PC-3 (cell line): Measurements from ENCODE around the gene SLC6A3.

Experiments
- CTCF ChIP-seq: fragments of 300-600 bp; sonication (generic); conservative IDR thresholded peaks from 2 replicates; pipeline ENCODE4 v1.5.1; 2017; ENCODE audit warnings: antibody characterized with exemption, low read depth, mild to moderate bottlenecking, low read length
- EZH2 ChIP-seq: fragments of 300-600 bp; sonication (generic); IDR thresholded peaks from one replicate; pipeline ENCODE4 v1.6.1; 2017; ENCODE audit warnings: antibody characterized with exemption, mild to moderate bottlenecking, low read length; ENCODE audit not compliant: unreplicated experiment
- EZH2phosphoT487 ChIP-seq: fragments of 300-600 bp; sonication (generic); IDR thresholded peaks from 2 replicates; pipeline ENCODE4 v1.6.1; 2018; ENCODE audit warnings: mild to moderate bottlenecking, antibody characterized with exemption, low read length, borderline replicate concordance

- TF ChIP-seq CTCF (no peak), EZH2phosphoT487 (no peak), EZH2 (no peak)
Observed at GRCh38 chr5:1471997-1472963, 27.0 kb upstream of the SLC6A3 start.
